ENCODE data around the gene SLC26A1. TPM values are rescaled to one million over a fixed set of nuclear protein-coding genes. Genes with fewer than 3 reads are reported as not detected.

The SLC26A1 gene
- total RNA-seq, 4 donors from 2014 or later = 0.44 to 0.57 TPM; not detected in 2

- TF ChIP-seq, protein P1, sequence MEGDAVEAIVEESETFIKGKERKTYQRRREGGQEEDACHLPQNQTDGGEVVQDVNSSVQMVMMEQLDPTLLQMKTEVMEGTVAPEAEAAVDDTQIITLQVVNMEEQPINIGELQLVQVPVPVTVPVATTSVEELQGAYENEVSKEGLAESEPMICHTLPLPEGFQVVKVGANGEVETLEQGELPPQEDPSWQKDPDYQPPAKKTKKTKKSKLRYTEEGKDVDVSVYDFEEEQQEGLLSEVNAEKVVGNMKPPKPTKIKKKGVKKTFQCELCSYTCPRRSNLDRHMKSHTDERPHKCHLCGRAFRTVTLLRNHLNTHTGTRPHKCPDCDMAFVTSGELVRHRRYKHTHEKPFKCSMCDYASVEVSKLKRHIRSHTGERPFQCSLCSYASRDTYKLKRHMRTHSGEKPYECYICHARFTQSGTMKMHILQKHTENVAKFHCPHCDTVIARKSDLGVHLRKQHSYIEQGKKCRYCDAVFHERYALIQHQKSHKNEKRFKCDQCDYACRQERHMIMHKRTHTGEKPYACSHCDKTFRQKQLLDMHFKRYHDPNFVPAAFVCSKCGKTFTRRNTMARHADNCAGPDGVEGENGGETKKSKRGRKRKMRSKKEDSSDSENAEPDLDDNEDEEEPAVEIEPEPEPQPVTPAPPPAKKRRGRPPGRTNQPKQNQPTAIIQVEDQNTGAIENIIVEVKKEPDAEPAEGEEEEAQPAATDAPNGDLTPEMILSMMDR (IDR thresholded peaks at IDR 0.05; ENCODE audit: low read depth) = no peak
Measured at GRCh38 chr4:1004557-1005485, 11.6 kb upstream of the SLC26A1 start.

- TF ChIP-seq, protein P1 (IDR thresholded peaks at IDR 0.05; ENCODE audit: low read depth) = no peak
Measured at GRCh38 chr4:1004071-1004418, 10.8 kb upstream of the SLC26A1 start.

DNA sequence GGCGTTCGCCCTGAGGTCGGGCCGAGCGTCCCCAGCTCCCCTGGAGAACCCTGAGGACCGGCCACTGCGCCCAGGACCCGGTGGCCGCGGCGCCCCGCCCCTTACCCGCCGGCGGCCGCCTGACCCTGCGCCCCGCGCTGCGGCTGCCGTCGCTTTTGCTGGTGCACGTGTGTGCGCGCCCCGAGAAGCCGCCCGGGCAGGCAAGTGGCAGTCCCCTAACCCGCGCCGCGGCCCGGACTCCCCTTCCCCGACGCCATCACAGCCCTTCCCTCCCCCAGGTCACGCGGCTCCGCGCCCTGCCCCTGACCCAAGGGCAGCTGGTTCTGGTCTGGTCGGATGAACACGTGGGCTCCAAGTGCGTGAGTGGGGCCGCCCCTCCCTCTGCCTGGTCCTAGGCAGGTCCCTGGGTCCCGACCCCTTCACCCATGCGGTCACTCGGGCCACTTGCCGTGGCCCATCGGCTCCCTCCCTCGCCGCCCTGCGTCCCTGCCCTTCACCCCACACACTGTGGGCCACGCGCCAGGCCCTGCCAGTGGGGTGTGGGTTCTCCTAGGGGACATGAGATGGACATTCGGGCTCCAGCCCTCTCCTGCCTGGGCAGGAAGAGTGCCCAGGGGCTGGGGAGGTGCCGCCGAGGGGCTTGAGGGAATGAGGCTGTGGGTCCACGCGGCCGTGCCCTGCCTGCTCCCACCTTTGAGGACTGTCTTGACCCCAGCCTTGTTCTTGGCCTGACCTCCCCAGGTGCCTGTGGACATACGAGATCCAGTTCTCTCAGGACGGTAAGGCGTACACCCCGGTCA lies 10.3 kb upstream of the SLC26A1 start:
- TF ChIP-seq, protein P1 (IDR thresholded peaks at IDR 0.05; ENCODE audit: low read depth) = no peak

DNA sequence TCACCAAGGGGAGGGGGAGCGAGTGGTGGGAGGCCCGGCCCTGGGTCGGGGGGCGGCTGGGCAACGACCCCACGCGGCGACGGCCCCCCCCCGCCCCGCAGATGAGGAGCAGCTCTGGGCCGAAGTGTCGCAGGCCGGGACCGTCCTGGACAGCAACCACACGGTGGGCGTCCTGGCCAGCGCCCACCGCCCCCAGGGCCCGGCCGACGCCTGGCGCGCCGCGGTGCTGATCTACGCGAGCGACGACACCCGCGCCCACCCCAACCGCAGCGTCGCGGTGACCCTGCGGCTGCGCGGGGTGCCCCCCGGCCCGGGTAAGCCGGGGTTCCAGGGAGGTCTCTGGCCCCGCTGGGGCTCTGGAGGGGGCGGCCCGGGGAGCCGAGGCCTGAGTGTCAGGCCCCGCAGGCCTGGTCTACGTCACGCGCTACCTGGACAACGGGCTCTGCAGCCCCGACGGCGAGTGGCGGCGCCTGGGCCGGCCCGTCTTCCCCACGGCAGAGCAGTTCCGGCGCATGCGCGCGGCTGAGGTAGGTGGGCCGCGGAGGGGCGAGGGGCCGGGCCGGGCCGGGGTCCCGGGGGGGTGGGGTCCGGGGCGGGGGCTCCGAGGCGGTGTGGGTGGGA lies 9.5 kb upstream of the SLC26A1 start:
- TF ChIP-seq, protein P1 (IDR thresholded peaks at IDR 0.05; ENCODE audit: low read depth) = no peak

DNA sequence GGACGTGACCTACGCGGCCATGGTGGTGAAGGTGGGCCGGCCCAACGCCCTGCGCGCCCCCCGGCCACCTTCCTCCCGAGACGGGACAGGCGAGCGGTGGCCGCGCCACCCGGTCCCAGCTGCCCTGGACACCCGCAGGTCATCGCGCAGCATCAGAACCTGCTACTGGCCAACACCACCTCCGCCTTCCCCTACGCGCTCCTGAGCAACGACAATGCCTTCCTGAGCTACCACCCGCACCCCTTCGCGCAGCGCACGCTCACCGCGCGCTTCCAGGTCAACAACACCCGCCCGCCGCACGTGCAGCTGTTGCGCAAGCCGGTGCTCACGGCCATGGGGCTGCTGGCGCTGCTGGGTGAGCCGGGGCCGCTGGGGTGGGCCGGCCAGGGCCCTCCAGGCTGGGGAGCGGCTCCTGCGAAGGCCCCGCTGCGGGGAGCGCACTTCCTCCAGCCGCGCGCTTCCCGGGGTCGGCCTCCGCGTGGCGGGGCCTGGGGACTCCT lies 9.0 kb upstream of the SLC26A1 start:
- TF ChIP-seq, protein P1 (IDR thresholded peaks at IDR 0.05; ENCODE audit: low read depth) = no peak

DNA sequence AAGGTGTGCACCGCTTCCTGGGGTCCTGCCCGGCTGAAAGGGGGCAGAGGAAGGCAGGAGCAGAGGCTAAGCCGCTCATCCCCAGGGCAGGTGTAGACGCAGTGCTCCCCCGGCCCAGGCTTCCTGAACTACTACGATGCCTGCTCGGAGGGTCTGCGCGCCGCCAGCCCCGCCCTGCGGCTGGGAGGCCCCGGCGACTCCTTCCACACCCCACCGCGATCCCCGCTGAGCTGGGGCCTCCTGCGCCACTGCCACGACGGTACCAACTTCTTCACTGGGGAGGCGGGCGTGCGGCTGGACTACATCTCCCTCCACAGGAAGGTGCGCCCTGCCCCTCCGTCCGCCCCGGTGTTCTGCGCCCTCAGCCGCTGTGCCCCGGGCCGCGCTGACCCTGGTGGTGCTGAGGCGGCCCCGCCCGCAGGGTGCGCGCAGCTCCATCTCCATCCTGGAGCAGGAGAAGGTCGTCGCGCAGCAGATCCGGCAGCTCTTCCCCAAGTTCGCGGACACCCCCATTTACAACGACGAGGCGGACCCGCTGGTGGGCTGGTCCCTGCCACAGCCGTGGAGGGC lies 8.4 kb upstream of the SLC26A1 start:
- TF ChIP-seq, protein P1 (IDR thresholded peaks at IDR 0.05; ENCODE audit: low read depth) = no peak
